Esophagus muscularis mucosa (tissue), 4 donors: ENCODE measurements around the gene FGD6. TPM values are rescaled to one million over a fixed set of nuclear protein-coding genes. Genes with fewer than 3 reads are reported as not detected.
"Not testable (repeated sequence)": the region's sequence is repeated elsewhere in the genome, so short reads cannot be mapped to it uniquely, and the experiment has no call there.

ENCODE experiments used
- DNase-seq: peaks from one replicate; pipeline ENCODE4 v3.0.0-alpha.2; 2017; ENCODE audit errors: extremely low spot score
- H3K27ac ChIP-seq, 4 donors: fragments of 200-600 bp; sonication (generic); replicated peaks in 1 of 4; 1 replicate in 3 of 4; 2 replicates in 1 of 4; pipeline ENCODE4 v1.5.1; 2016 to 2019; ENCODE audit warnings: mild to moderate bottlenecking in 1 of 4
- H3K27me3 ChIP-seq, 4 donors: fragments of 200-600 bp; sonication (generic); one replicate each; pipeline versions ENCODE4 v1.5.1 to v1.6.0; 2016 to 2019
- H3K36me3 ChIP-seq, 4 donors: fragments of 200-600 bp; sonication (generic); one replicate each; pipeline ENCODE4 v1.5.1; 2016 to 2019
- H3K4me1 ChIP-seq, 4 donors: fragments of 200-600 bp; sonication (generic); one replicate each; pipeline ENCODE4 v1.5.1; 2016 to 2019
- H3K4me3 ChIP-seq, 4 donors: fragments of 200-600 bp; sonication (generic); 1 replicate in 2 of 4; 2 replicates in 2 of 4; pipeline ENCODE4 v1.5.1; 2016 to 2019; ENCODE audit warnings: mild to moderate bottlenecking in 4 of 4, moderate library complexity in 1 of 4
- H3K9me3 ChIP-seq, 4 donors: fragments of 200-600 bp; sonication (generic); 1 replicate in 3 of 4; 2 replicates in 1 of 4; pipeline ENCODE4 v1.5.1; 2016 to 2019
- EP300 ChIP-seq: sonication (generic); formaldehyde crosslinking; IDR thresholded peaks from one replicate; pipeline ENCODE4 v1.6.1; 2017; ENCODE audit warnings: antibody characterized with exemption
- POLR2A ChIP-seq: fragments of 450-650 bp; IDR thresholded peaks from one replicate; pipeline ENCODE4 v1.6.1; 2017; ENCODE audit warnings: antibody characterized with exemption, moderate library complexity, mild to moderate bottlenecking, low read depth
- POLR2AphosphoS5 ChIP-seq, 2 donors: sonication (generic); formaldehyde crosslinking; IDR thresholded peaks; one replicate each; pipeline ENCODE4 v1.6.1; 2017; ENCODE audit warnings: antibody characterized with exemption in 2 of 2
- WGBS: methylation state at CpG from one replicate; pipeline ENCODE4 v1.1.5; 2018; 5-methylcytosine and 5-hydroxymethylcytosine counted together
- intact Hi-C: fragments of 100-400 bp; cut with DNase I; formaldehyde crosslinking; loops from one replicate; pipeline ENCODE4 v1.15.1; 2023
- total RNA-seq, 4 donors: library from RNA; depleted of rRNA; stranded (reverse); fragments of >200 nt; gene quantifications; one replicate each; pipeline versions ENCODE4 v1.1.0 to v1.2.1, GENCODE V29; 2016
- TF ChIP-seq, protein P1 (sequence below), 3 experiments: fragments of 200-600 bp in 2 of 3; fragments of 450-650 bp in 1 of 3; sonication (generic) in 2 of 3; IDR thresholded peaks; one replicate each; pipeline ENCODE4 v1.5.1; 2017 to 2019; ENCODE audit warnings: antibody characterized with exemption in 3 of 3, mild to moderate bottlenecking in 2 of 3, moderate library complexity in 1 of 3

FGD6 gene
- total RNA-seq, 4 donors from 2014 or later, result 30.5 to 48.6 (median 37.3) TPM

DNA sequence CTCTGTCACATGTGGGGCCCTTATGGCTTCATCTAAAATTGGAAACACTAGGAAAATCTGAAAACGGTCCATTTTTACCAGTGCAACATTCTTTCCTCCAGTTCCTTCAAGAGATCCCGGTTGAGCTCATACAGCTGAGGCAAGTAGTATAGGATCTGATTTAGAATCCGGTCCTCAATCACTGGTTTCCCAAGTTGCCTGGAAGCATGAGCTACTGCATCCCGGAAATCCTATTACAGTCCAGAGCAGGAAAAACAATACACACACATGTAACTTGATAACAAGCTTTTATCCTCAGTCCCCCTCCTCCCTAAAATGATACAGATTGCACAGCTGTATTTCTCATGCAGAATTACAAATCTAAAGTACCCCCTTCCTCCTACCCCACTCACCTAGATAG is 76.0 kb downstream of the FGD6 start:
- Histone ChIP-seq H3K4me1 (peaks cover 11 to 21% (median 17%) of the 10 kb centered on the region in 4 donors), H3K27ac (no peak overlapping the region), H3K27me3 (peaks cover 0 to 3% (median 0%) of the 10 kb centered on the region in 4 donors), H3K4me3 (no peak overlapping the region), H3K9me3 (no peaks in the 10 kb centered on the region), H3K36me3 (peaks cover 0 to 14% (median 6%) of the 10 kb centered on the region in 4 donors)
- TF ChIP-seq EP300 (no peak), POLR2AphosphoS5 (IDR thresholded peaks at IDR 0.05) (no peak), POLR2A (no peak)
- TF ChIP-seq, protein P1, sequence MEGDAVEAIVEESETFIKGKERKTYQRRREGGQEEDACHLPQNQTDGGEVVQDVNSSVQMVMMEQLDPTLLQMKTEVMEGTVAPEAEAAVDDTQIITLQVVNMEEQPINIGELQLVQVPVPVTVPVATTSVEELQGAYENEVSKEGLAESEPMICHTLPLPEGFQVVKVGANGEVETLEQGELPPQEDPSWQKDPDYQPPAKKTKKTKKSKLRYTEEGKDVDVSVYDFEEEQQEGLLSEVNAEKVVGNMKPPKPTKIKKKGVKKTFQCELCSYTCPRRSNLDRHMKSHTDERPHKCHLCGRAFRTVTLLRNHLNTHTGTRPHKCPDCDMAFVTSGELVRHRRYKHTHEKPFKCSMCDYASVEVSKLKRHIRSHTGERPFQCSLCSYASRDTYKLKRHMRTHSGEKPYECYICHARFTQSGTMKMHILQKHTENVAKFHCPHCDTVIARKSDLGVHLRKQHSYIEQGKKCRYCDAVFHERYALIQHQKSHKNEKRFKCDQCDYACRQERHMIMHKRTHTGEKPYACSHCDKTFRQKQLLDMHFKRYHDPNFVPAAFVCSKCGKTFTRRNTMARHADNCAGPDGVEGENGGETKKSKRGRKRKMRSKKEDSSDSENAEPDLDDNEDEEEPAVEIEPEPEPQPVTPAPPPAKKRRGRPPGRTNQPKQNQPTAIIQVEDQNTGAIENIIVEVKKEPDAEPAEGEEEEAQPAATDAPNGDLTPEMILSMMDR (IDR thresholded peaks at IDR 0.05), result no peak
- no peak for DNase-seq
- intact Hi-C loops, result no loop called here
- 77% methylated on average over 4 of the region's 4 CpGs for WGBS

DNA sequence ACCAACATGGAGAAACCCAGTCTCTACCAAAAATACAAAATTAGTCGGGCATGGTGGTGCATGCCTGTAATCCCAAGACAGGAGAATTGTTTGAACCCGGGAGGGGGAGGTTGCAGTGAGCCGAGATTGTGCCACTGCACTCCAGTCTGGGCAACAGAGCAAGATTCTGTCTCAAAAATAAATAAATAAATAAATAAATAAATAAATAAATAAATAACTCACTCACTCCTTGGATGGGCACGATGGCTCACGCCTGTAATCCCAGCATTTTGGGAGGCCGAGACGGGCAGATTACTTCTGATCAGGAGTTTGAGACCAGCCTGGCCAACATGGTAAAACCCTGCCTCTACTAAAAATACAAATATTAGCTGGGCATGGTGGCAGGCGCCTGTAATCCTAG is 79.2 kb downstream of the FGD6 start:
- H3K4me1 ChIP-seq, H3K27me3 ChIP-seq, DNase-seq, H3K27ac ChIP-seq, H3K4me3 ChIP-seq, intact Hi-C loops, H3K9me3 ChIP-seq: not testable (repeated sequence)
- 97% methylated on average over 8 of the region's 8 CpGs for WGBS
- H3K36me3 ChIP-seq, result peaks cover 5 to 27% (median 17%) of the 10 kb centered on the region in 4 donors

DNA sequence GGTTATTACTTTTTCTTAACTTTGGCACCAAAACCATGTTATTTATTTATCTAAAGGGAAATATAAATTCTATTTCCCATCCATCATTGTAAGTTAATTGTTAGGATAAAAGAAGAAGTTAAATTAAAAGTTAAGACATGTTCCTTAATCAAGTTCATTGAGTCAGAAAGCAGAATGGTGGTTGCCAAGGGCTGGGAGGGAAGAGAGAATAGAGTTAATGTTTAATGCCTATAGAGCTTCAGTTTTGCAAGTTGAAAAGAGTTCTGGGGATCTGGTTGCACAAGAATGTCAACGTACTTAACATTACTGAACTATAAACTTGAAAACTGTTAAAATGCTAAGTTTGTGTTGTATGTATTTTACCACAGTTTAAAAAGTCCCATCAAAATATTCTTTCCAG is 80.7 kb downstream of the FGD6 start:
- Histone ChIP-seq H3K27me3 (no peaks in the 10 kb centered on the region), H3K4me3 (no peak overlapping the region), H3K36me3 (peaks cover 5 to 27% (median 17%) of the 10 kb centered on the region in 4 donors), H3K4me1 (peaks cover 0 to 11% (median 10%) of the 10 kb centered on the region in 4 donors), H3K27ac (no peak overlapping the region), H3K9me3 (no peaks in the 10 kb centered on the region)
- WGBS, result 71% methylated on average over 1 of the region's 1 CpG
- TF ChIP-seq POLR2AphosphoS5 (IDR thresholded peaks at IDR 0.05) (no peak), POLR2A (no peak)
- TF ChIP-seq, protein P1 (IDR thresholded peaks at IDR 0.05), result no peak
- intact Hi-C loops, result no loop called here
- no peak for DNase-seq

DNA sequence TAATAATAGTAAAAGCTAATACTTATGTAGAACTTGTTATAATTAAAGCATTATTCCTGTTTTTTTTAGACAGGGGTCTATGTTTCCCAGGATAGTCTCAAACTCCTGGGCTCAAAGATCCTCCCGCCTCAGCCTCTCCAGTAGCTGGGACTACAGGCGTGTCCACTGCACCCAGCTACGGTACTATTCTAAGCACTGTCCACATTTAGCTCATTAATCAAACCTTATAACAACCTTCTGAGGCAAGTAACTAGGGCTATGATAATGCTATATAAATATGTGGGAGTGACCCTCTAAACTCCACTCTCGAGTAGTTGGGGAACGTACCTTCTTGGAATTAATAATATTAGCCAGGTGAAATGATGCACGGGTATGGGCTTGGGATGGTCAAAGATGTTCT is 83.2 kb downstream of the FGD6 start:
- 95% methylated on average over 6 of the region's 6 CpGs for WGBS
- TF ChIP-seq EP300 (no peak), POLR2A (no peak), POLR2AphosphoS5 (IDR thresholded peaks at IDR 0.05) (no peak)
- TF ChIP-seq, protein P1 (IDR thresholded peaks at IDR 0.05), result no peak
- DNase-seq, result no peak
- H3K9me3 ChIP-seq, result no peaks in the 10 kb centered on the region
- no peak overlapping the region for H3K27ac ChIP-seq
- peaks cover 5 to 27% (median 14%) of the 10 kb centered on the region in 4 donors for H3K36me3 ChIP-seq
- peaks cover 0 to 14% (median 11%) of the 10 kb centered on the region in 4 donors for H3K4me1 ChIP-seq
- intact Hi-C loops, result no loop called here
- H3K27me3 ChIP-seq, result no peaks in the 10 kb centered on the region
- H3K4me3 ChIP-seq, result no peak overlapping the region

DNA sequence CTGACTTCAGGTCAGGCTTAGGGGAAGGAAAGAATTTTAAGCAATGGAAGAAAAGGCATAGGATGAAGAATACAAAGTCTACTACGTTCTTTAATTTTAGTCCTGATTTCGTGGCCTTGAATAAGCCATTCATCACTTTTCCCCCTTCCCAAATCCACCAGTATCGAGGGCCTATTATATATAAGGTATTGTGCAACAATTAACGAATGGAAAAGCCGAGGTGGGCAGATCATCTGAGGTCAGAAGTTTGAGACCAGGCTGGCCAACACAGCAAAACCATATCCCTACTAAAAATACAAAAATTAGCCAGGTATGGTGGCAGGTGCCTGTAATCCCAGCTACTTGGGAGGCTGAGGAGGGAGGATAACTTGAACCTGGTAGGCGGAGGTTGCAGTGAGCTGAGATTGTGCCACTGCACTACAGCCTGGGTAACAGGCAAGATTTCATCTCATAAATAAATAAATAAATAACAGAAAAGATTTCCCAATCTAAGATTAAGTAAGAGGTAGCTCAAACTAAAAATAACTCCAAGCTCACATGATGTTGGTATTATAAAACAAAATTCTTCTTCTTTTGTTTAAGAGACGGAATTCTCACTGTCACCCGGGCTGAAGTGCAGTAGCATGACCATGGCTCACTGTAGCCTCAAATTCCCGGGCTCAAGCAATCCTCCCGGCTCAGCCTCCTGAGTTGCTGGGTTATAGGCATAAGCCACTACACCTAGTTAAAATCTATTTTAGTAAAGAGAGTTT is 85.5 kb downstream of the FGD6 start:
- WGBS, result 77% methylated on average over 10 of the region's 10 CpGs
- intact Hi-C loops, result no loop called here
- no peak overlapping the region for H3K4me3 ChIP-seq
- peaks cover 0 to 14% (median 11%) of the 10 kb centered on the region in 4 donors for H3K4me1 ChIP-seq
- H3K9me3 ChIP-seq, result no peaks in the 10 kb centered on the region
- TF ChIP-seq, protein P1 (IDR thresholded peaks at IDR 0.05), result no peak
- TF ChIP-seq EP300 (no peak), POLR2AphosphoS5 (IDR thresholded peaks at IDR 0.05) (no peak), POLR2A (no peak)
- H3K27me3 ChIP-seq, result no peaks in the 10 kb centered on the region
- no peak for DNase-seq
- no peak overlapping the region for H3K27ac ChIP-seq
- peaks cover 5 to 16% (median 13%) of the 10 kb centered on the region in 4 donors for H3K36me3 ChIP-seq
